HG03135 (cell line): Measurements from ENCODE around the gene LCN6.
"Not testable (repeated sequence)": the region's sequence is repeated elsewhere in the genome, so short reads cannot be mapped to it uniquely, and the experiment has no call there.

ENCODE experiments used
- ATAC-seq: cut with Tn5 transposase; IDR thresholded peaks from one replicate; pipeline ENCODE4 v1.9.1; 2021; ENCODE audit warnings: mild to moderate bottlenecking, moderate library complexity; ENCODE audit not compliant: unreplicated experiment

The LCN6 gene

GRCh38 chr9:136748201-136748600, at the start of gene LCN6:
TSS of gene LCN6 (minus strand) at chr9:136748525. CDS start at chr9:136748483, 42 bp downstream.
- ATAC-seq, result no peak

DNA sequence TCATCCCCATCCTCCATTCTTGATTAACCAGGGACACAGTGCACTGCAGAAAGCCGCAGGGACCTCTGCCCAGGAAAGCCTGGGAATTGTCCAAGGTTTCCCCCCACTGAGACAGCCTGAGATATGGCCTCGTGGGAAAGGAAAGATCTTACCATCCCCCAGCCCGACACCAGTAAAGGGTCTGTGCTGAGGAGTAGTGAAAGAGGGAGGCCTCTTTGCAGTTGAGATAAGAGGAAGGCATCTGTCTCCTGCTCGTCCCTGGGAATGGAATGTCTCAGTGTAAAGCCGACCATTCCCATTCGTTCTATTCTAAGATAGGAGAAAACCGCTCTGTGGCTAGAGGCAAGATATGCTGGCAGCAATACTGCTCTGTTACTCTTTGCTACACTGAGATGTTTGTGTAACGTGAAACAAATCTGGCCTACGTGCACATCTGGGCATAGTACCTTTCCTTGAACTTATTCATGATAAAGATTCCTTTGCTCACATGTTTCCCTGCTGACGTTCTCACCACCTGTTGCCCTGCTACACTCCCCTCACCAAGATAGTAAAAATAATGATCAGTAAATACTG, 48.5 kb upstream of the LCN6 start:
- ATAC-seq, result not testable (repeated sequence)

GRCh38 chr9:136796238-136796774, 48.0 kb upstream of the LCN6 start, which contains the start of gene CCDC183:
TSS of gene CCDC183 (plus strand) at chr9:136796338. CDS start at chr9:136796398, 60 bp downstream.
- ATAC-seq, result no peak

GRCh38 chr9:136795000-136795348, 46.6 kb upstream of the LCN6 start:
- no peak for ATAC-seq

- ATAC-seq, result no peak
Observed at GRCh38 chr9:136794281-136794999, 46.1 kb upstream of the LCN6 start.

GRCh38 chr9:136793086-136793946, 45.0 kb upstream of the LCN6 start:
- no peak for ATAC-seq

DNA sequence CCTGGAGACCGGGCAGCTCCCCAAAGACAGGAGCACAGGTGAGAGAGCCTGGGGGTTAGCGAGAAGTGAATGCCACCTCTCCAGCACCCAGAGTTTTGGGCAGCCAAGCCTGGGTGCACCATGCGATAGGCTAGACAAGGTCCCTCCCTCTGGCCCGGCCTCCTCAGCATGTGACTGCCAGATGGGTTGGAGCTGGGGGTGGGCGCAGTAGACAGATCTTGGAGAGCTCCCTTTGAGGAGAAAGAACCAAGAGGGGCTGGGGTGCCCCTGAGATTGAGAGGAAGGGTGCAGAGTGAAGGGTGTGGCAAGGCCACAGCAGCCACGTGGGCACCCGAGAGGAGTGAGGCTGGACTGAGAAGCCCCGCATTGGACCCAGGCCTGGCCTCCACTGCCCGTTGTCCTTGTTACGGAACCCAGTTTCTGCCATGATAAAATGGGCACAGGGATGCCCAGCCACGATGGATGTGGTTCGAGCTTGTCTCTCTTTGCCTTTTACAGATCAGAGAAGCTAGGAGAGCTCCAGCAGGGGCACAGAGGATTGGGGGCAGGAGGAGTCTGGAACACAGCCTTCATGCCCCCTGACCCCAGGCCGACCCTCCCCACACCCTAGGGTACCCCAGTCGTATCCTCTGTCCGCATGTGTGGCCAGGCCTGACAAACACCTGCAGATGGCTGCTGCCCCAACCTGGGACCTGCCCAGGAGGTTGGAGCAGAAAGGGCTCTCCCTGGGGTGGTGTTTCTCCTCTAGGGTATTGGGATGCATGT, 44.2 kb upstream of the LCN6 start:
- no peak for ATAC-seq

- no peak for ATAC-seq
Observed at GRCh38 chr9:136791516-136792276, 43.4 kb upstream of the LCN6 start.

DNA sequence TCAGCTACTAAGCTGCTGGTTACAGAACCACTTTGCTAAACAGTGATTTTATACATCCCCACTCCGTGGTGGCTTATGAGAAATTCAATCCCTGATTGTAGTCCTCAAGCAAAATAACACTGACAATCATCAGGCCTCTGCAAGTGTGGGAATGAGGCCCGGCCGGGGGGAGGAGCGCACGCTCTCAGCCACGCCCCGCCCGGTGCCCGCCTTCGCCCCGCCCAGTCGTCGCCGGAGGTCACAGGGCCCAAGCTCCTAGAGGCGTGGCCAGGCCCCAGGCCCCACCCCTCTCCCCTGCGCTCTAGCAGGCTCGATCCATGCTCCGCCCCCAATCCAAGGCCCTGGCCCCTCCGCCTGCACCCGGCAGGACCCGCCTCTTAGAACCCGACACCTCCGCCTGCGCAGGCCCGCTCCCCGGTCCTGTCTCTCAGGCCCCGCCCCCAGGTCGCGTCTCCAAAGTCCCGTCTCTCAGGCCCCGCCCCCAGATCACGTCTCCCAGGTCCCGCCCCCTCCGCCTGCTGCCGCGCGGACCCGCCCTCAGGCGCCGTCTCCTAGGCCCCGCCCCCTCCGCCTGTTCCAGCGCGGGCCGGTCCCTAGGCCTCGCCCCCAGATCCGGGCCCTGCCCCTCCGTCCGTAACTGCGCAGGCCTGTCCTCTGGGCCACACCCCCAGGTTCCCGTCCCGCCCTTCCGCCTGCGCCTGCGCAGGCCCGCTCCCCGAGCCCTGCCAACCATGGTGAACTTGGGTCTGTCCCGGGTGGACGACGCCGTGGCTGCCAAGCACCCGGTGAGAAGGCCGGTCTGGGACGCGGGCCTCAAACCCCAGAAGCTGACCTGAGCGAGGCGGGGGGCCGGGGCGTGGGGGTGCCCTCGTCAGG, 42.6 kb upstream of the LCN6 start, which contains the start of gene TMEM141:
Gene TMEM141, plus strand, starts transcription at position 705 of the 876 bp plus-strand sequence. Its CDS starts 27 bp downstream, at position 732.
- ATAC-seq, result peak; percentile 84

DNA sequence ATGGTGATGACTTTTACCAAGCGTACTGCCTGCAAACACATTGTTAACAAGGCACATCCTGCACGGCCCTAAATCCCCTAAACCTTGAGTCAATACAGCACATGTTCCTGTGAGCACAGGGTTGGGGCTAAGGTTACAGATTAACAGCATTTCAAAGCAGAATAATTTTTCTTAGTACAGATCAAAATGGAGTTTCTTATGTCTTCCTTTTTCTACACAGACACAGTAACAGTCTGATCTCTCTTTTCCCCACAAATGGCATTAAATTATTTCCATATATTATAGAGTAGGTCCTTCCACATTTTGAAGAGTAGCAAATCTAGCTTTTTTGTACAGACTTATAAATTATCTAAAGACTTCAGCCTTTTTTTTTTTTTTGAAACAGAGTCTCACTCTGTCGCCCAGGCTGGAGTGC, 41.2 kb upstream of the LCN6 start:
- no peak for ATAC-seq

- ATAC-seq, result not testable (repeated sequence)
Observed at GRCh38 chr9:136788644-136789522, 40.6 kb upstream of the LCN6 start.

GRCh38 chr9:136787690-136788400, 39.5 kb upstream of the LCN6 start:
- ATAC-seq, result no peak

DNA sequence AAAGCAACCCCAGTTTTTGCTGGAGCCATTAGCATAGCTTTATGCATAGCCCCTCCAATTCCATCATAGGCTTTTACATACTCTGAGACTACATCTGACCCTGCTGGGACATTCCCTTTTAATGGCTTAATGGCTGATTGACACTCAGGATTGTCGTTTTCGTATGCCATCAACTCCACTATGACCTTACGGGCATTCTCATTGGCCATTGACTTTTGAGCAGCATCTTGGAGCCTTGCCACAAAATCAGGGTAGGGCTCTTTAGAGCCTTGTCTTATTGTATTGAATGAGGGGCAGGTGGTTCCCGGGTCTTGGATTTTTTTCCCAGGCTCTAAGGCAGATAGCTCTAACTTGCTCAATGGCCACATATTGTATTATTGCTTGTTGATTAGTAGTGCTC, 38.7 kb upstream of the LCN6 start:
- not testable (repeated sequence) for ATAC-seq

DNA sequence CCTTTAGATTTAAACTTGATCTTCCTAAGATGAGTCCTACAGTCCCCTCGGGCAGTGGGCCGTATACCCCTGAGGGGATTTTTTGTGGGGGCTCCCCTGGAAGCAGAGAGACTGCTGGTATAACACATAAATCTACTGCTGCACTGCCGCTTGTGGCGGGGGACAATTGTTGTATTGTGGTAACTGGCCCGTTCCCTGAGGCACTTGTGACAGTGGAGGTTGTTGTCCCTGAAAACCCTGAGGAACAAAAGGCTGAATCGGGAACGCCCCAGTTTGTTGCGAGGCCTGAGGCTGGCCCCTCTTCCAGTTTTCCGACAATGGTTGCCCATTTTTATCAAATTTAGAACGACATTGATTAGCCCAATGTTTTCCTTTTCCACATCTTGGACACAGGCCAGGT, 38.1 kb upstream of the LCN6 start:
- no peak for ATAC-seq

- ATAC-seq, result not testable (repeated sequence)
Observed at GRCh38 chr9:136785565-136786355, 37.4 kb upstream of the LCN6 start.

- no peak for ATAC-seq
Observed at GRCh38 chr9:136784997-136785361, 36.7 kb upstream of the LCN6 start.
